Epithelial cell of proximal tubule (primary cell): ENCODE measurements around the gene NFAT5. TPM values are rescaled to one million over a fixed set of nuclear protein-coding genes. Genes with fewer than 3 reads are reported as not detected.
"Not testable (repeated sequence)": the region's sequence is repeated elsewhere in the genome, so short reads cannot be mapped to it uniquely, and the experiment has no call there.

Experiments used
- DNase-seq: peaks from one replicate; pipeline ENCODE4 v3.0.0-alpha.2; 2011; ENCODE audit warnings: low read depth
- H3K4me3 ChIP-seq: 2 replicates; pipeline ENCODE4 v1.5.1; 2011; ENCODE audit warnings: low read depth, mild to moderate bottlenecking, low read length
- total RNA-seq: library from RNA; depleted of rRNA; stranded (reverse); fragments of >200 nt; gene quantifications from 2 replicates; pipeline ENCODE4 v1.2.3, GENCODE V29; 2015
- TF ChIP-seq, protein P1 (sequence below): conservative IDR thresholded peaks from 2 replicates; pipeline ENCODE4 v1.5.1; 2012; ENCODE audit warnings: low read depth, mild to moderate bottlenecking, low read length

NFAT5 gene
- total RNA-seq, 1 donor from 2014 or later = 6.5 TPM

DNA sequence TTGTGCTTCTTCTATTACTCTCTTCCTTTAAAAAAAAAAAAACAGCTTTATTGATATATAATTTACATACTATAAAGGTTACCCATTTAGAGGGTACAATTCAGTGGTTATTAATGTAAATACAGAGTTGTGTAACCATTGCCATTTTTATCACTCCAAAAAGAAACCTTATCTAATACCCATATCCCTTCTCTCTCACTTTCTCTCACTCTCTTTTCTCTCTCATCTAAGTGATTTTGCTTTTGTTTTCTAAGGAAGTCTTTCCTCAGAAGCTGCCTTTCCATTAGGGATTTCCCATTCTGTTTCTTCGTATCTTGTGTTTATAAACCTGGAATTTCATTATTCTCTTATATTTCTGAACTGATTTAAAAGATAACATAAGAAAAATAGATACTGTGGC, 55.5 kb downstream of the NFAT5 start:
- no peak overlapping the region for H3K4me3 ChIP-seq
- TF ChIP-seq, protein P1, sequence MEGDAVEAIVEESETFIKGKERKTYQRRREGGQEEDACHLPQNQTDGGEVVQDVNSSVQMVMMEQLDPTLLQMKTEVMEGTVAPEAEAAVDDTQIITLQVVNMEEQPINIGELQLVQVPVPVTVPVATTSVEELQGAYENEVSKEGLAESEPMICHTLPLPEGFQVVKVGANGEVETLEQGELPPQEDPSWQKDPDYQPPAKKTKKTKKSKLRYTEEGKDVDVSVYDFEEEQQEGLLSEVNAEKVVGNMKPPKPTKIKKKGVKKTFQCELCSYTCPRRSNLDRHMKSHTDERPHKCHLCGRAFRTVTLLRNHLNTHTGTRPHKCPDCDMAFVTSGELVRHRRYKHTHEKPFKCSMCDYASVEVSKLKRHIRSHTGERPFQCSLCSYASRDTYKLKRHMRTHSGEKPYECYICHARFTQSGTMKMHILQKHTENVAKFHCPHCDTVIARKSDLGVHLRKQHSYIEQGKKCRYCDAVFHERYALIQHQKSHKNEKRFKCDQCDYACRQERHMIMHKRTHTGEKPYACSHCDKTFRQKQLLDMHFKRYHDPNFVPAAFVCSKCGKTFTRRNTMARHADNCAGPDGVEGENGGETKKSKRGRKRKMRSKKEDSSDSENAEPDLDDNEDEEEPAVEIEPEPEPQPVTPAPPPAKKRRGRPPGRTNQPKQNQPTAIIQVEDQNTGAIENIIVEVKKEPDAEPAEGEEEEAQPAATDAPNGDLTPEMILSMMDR = no peak
- no peak for DNase-seq

DNA sequence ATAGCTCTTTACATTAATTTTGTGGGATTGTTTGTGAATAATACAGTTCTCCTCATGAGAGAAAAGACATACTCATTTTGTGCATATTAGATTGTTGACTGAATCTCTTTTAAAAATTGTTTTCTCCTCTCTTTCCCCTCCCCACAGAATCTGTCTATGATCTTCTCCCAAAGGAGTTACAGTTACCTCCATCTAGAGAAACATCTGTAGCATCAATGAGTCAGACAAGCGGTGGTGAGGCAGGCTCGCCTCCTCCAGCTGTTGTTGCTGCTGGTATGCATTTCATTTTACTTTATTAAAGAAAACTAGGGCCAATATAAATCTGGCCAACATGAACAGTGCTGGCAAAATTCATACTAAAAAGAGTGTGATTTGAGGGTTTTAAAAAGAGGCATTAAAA, 60.5 kb downstream of the NFAT5 start:
- no peak overlapping the region for H3K4me3 ChIP-seq
- TF ChIP-seq, protein P1 = no peak
- DNase-seq = no peak

DNA sequence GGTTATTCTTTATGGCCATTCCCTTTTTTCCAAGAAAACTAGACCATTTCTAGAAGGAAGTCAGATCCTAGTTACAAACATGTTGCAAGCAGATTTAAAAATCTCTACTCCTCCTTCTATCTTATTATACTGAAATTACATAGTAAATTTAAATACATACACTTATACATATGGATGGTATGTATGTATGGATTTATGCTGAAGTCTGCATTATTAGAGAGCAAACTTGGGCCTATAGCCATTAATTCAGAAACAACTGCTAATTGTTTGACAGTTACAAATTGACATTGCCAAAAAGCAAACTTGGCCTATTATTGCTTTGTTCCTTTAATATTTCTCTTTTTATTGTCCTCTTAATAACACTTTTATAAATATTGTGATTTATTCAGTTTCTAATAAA, 67.1 kb downstream of the NFAT5 start:
- H3K4me3 ChIP-seq = no peak overlapping the region
- TF ChIP-seq, protein P1 = no peak
- no peak for DNase-seq

DNA sequence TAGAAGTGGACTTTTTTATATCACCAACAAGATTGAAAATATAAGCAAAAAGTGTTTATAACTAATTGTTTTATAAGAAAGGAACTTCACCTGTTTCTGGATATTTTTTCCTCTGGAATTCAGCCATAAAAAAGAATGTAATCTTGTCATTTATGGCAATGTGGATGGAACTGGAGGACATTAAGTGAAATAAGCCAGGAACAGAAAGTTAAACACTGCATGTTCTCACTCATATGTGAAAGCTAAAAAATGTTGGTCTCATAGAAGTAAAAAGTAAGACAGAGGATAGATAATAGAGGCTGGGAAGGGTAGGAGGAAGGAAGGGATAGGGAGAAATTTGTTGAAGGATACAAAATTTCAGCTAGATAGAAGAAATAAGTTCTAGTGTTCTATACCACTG, 67.6 kb downstream of the NFAT5 start:
- H3K4me3 ChIP-seq = no peak overlapping the region
- TF ChIP-seq, protein P1 = no peak
- DNase-seq = no peak

DNA sequence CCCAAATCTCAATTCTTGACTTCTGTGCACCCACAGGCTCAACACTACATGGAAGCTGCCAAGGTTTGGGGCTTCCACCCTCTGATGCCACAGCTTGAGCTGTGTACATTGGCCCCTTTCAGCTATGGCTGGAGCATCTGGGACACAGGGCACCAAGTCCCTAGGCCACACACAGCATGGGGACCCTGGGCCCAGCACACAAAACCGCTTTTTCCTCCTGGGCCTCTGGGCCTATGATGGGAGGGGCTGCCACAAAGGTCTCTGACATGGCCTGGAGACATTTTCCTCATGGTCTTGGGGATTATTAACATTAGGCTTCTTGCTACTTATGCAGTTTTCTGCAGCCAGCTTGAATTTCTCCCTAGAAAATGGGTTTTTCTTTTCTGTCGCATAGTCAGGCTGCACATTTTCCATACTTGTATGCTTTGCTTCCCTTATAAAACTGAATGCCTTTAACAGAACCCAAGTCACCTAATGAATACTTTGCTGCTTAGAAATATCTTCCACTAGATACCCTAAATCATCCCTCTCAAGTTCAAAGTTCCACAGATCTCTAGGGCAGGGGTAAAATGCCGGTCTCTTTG, 70.9 kb downstream of the NFAT5 start:
- not testable (repeated sequence) for DNase-seq

DNA sequence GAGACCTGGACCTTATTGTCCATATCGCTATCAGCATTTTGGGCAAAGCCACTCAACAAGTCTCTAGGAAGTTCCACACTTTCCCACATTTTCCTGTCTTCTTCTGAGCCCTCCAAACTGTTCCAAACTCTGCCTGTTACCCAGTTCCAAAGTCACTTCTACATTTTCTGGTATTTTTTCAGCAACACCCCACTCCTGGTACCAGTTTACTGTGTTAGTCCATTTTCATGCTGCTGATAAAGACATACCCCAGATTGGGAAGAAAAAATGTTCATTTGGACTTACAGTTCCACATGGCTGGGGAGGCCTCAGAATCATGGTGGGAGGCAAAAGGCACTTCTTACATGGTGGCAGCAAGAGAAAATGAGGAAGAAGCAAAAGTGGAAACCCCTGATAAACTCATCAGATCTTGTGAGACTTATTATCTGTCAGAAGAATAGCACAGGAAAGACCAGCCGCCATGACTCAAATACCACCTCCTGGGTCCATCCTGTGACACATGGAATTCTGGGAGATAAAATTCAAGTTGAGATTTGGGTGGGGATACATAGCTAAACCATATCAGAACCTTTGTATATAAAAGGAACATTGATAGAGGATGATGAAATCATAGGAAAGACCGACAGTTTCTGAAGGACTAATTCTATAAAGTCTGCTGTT, 71.6 kb downstream of the NFAT5 start:
- DNase-seq, H3K4me3 ChIP-seq: not testable (repeated sequence)

More for the DNA sequence above, 70.9 kb downstream of the NFAT5 start:
- H3K4me3 ChIP-seq = not testable (repeated sequence)

DNA sequence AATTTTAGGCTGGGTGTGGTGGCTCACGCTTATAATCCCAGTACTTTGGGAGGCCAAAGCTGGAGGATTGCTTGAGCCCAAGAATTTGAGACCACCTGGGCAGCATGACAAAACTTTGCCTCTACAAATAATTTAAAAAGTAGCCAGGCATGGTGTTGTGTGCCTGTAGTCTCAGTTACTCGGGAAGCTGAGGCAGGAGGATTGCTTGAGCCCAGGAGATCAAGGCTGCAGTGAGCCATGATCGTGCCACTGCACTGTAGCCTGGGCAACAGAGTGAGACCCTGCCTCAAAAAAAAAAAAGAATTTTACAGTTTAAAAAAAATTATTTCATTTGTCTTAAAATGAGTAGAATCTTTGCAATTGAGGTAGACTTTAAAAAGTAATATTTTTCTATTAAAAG, 78.2 kb downstream of the NFAT5 start:
- not testable (repeated sequence) for DNase-seq, H3K4me3 ChIP-seq

DNA sequence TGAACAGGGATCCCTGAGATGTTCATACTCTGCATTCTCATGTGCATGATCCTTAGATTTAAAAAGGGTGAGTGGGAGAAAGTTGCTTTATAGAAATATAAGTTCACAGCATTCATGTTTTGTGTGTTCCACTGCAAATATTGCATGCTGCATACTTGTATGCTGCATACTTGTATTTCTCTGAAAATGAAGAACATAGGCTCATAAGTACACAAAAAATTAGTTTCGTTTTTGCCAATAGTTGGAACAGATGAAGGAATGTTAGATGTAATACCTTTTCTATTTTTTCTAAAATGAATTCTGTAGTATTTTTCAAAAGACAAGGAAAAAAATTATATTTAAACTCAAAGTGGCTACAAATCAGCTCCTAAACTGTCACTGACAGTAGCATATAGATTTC, 79.0 kb downstream of the NFAT5 start:
- H3K4me3 ChIP-seq = no peak overlapping the region
- DNase-seq = no peak
- TF ChIP-seq, protein P1 = no peak
